Measurements from ENCODE around the gene BAD.

DNA sequence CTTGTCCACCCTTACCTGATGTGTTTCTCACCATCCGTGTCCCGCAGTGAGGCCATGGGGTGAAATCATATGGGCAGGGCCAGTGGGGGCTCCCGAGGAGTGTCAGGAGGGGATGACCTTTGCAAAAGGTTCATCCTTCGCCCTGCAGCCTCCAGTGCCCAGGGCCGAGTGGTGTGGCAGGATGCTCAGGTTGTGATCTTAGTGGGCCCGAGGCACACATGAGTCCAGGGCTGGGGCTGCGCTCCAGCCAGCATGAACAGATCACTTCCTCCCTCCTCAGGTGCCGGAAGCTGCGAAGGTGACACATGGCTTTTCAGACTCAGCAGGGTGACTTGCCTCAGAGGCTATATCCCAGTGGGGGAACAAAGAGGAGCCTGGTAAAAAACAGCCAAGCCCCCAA, 46.4 kb downstream of the BAD start:
- no peak for TF ChIP-seq POLR2A (IDR thresholded peaks at IDR 0.05)
- no peak for TF ChIP-seq EP300 (IDR thresholded peaks at IDR 0.05)
- TF ChIP-seq, protein P1, sequence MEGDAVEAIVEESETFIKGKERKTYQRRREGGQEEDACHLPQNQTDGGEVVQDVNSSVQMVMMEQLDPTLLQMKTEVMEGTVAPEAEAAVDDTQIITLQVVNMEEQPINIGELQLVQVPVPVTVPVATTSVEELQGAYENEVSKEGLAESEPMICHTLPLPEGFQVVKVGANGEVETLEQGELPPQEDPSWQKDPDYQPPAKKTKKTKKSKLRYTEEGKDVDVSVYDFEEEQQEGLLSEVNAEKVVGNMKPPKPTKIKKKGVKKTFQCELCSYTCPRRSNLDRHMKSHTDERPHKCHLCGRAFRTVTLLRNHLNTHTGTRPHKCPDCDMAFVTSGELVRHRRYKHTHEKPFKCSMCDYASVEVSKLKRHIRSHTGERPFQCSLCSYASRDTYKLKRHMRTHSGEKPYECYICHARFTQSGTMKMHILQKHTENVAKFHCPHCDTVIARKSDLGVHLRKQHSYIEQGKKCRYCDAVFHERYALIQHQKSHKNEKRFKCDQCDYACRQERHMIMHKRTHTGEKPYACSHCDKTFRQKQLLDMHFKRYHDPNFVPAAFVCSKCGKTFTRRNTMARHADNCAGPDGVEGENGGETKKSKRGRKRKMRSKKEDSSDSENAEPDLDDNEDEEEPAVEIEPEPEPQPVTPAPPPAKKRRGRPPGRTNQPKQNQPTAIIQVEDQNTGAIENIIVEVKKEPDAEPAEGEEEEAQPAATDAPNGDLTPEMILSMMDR (IDR thresholded peaks at IDR 0.05) = no peak

Data from ovary (tissue), 3 donors.